Measurements from ENCODE around the gene RNASE7.

DNA sequence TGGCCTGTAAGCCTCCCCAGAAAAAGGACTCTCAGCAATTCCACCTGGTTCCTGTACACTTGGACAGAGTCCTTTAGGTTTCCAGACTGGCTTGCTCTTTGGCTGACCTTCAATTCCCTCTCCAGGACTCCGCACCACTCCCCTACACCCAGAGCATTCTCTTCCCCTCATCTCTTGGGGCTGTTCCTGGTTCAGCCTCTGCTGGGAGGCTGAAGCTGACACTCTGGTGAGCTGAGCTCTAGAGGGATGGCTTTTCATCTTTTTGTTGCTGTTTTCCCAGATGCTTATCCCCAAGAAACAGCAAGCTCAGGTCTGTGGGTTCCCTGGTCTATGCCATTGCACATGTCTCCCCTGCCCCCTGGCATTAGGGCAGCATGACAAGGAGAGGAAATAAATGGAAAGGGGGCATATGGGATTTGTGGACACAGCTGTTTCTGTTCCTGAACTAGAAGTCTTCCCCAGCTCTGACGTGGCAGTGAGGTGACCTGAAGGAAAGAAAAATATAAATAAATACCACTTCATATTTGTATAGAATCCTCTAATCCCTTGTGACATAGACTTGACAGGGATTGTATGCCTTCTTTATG, 1.3 kb downstream of the RNASE7 start:
- TF ChIP-seq, protein P1, sequence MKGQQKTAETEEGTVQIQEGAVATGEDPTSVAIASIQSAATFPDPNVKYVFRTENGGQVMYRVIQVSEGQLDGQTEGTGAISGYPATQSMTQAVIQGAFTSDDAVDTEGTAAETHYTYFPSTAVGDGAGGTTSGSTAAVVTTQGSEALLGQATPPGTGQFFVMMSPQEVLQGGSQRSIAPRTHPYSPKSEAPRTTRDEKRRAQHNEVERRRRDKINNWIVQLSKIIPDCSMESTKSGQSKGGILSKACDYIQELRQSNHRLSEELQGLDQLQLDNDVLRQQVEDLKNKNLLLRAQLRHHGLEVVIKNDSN (IDR thresholded peaks at IDR 0.05; ENCODE audit: borderline replicate concordance, low read depth), result no peak
- TF ChIP-seq RCOR1 (IDR thresholded peaks at IDR 0.05; ENCODE audit: low read length) (no peak), FOXJ3 (CRISPR knock-in tag; IDR thresholded peaks at IDR 0.05) (no peak), TAF1 (IDR thresholded peaks at IDR 0.05; ENCODE audit: borderline replicate concordance, low read depth, low read length) (no peak), RAD21 (IDR thresholded peaks at IDR 0.05; ENCODE audit: low read length) (no peak), POLR2AphosphoS5 (IDR thresholded peaks at IDR 0.05; ENCODE audit: low read depth, low read length) (no peak)
- TF ChIP-seq, protein P2, sequence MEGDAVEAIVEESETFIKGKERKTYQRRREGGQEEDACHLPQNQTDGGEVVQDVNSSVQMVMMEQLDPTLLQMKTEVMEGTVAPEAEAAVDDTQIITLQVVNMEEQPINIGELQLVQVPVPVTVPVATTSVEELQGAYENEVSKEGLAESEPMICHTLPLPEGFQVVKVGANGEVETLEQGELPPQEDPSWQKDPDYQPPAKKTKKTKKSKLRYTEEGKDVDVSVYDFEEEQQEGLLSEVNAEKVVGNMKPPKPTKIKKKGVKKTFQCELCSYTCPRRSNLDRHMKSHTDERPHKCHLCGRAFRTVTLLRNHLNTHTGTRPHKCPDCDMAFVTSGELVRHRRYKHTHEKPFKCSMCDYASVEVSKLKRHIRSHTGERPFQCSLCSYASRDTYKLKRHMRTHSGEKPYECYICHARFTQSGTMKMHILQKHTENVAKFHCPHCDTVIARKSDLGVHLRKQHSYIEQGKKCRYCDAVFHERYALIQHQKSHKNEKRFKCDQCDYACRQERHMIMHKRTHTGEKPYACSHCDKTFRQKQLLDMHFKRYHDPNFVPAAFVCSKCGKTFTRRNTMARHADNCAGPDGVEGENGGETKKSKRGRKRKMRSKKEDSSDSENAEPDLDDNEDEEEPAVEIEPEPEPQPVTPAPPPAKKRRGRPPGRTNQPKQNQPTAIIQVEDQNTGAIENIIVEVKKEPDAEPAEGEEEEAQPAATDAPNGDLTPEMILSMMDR (IDR thresholded peaks at IDR 0.05), result no peak
- TF ChIP-seq, protein P3, sequence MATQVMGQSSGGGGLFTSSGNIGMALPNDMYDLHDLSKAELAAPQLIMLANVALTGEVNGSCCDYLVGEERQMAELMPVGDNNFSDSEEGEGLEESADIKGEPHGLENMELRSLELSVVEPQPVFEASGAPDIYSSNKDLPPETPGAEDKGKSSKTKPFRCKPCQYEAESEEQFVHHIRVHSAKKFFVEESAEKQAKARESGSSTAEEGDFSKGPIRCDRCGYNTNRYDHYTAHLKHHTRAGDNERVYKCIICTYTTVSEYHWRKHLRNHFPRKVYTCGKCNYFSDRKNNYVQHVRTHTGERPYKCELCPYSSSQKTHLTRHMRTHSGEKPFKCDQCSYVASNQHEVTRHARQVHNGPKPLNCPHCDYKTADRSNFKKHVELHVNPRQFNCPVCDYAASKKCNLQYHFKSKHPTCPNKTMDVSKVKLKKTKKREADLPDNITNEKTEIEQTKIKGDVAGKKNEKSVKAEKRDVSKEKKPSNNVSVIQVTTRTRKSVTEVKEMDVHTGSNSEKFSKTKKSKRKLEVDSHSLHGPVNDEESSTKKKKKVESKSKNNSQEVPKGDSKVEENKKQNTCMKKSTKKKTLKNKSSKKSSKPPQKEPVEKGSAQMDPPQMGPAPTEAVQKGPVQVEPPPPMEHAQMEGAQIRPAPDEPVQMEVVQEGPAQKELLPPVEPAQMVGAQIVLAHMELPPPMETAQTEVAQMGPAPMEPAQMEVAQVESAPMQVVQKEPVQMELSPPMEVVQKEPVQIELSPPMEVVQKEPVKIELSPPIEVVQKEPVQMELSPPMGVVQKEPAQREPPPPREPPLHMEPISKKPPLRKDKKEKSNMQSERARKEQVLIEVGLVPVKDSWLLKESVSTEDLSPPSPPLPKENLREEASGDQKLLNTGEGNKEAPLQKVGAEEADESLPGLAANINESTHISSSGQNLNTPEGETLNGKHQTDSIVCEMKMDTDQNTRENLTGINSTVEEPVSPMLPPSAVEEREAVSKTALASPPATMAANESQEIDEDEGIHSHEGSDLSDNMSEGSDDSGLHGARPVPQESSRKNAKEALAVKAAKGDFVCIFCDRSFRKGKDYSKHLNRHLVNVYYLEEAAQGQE (IDR thresholded peaks at IDR 0.05; ENCODE audit: low read depth, low read length), result no peak
